Lower lobe of right lung (tissue), 2 donors: ENCODE data around the gene DCP1B. TPM values are rescaled to one million over a fixed set of nuclear protein-coding genes. Genes with fewer than 3 reads are reported as not detected.

Experiments used
- ATAC-seq, 2 donors: fragments of 200-7000 bp; cut with Tn5 transposase; one replicate each; pipeline ENCODE4 v1.9.1; 2020 to 2022; ENCODE audit warnings: mild to moderate bottlenecking in 2 of 2, moderate library complexity in 2 of 2
- DNase-seq: peaks from one replicate; pipeline ENCODE4 v3.0.0-alpha.2; 2020
- H3K27ac ChIP-seq: fragments of 200-600 bp; one replicate; pipeline ENCODE4 v1.8.0; 2022
- H3K27me3 ChIP-seq: fragments of 200-600 bp; one replicate; pipeline ENCODE4 v1.8.0; 2022; ENCODE audit warnings: low read depth
- H3K36me3 ChIP-seq: fragments of 200-600 bp; one replicate; pipeline ENCODE4 v1.8.0; 2022; ENCODE audit warnings: mild to moderate bottlenecking
- H3K4me1 ChIP-seq: fragments of 200-600 bp; one replicate; pipeline ENCODE4 v1.8.0; 2022
- H3K4me3 ChIP-seq: fragments of 200-600 bp; one replicate; pipeline ENCODE4 v1.8.0; 2022; ENCODE audit warnings: mild to moderate bottlenecking
- H3K9me3 ChIP-seq: fragments of 200-600 bp; one replicate; pipeline ENCODE4 v1.8.0; 2022
- intact Hi-C: fragments of 100-400 bp; cut with DNase I; formaldehyde crosslinking; loops from one replicate; pipeline ENCODE4 v1.11.0; 2022
- total RNA-seq: library from RNA; stranded (reverse); fragmentation: NEBNext Ultra II Directional; extraction: Animal tissue kit (Norgen Biotek cat#: 25700); gene quantifications from one replicate; pipeline ENCODE4 v1.2.1, GENCODE V29; 2021
- TF ChIP-seq, protein P1 (sequence below): fragments of 200-600 bp; IDR thresholded peaks from one replicate; pipeline ENCODE4 v1.8.0; 2022; ENCODE audit warnings: antibody characterized with exemption, mild to moderate bottlenecking
- donor health status: DM: no; HTN: yes; CAD: no; lungs with severe emphysema.

Gene DCP1B
- total RNA-seq, 1 donor from 2014 or later, result 12.4 TPM

DNA sequence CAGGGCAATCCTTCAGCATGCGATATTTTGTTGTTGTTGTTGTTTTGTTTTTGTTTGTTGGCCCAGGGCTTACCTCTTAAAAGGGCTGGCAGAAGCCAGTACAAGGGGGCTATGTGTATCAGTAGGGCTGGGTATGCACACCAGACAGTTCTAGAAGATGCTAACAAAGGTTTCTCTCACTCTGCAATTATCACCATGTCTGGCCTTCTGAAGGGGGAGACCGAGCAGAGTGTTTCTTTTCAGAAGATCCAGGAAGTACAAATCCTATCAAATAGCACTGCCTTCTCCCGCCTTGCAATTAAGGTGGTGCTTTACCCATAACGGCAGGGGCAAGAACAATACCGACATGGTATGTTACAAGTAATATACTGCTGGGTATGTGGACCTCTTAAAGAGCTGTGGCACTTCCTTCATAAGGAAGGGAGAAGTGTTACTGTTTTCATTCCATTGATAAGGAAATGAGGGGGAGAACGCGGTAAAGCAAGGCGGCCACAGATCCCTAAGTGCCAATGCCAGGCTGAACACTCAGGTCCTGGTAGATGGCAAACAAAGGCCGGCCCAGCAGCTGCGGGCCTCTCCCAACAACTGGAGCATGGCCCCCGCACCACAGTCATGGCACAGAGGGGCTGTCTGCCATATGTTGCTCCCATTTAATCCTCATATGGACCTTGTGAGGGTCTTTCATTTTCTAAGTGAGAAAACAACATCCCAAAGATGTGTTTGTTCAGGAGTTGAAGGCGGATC, 66.6 kb downstream of the DCP1B start:
- ATAC-seq, result no peak
- intact Hi-C loops, result loop anchor here (10.0 kb wide), 1 partner anchor 143 kb away; no protein-coding TSS in a partner anchor
- Histone ChIP-seq H3K36me3 (peaks cover 31% of the 10 kb centered on the region), H3K9me3 (no peaks in the 10 kb centered on the region), H3K27ac (peak overlapping the region; percentile 28), H3K4me3 (no peak overlapping the region), H3K27me3 (no peaks in the 10 kb centered on the region), H3K4me1 (peaks cover 11% of the 10 kb centered on the region)
- DNase-seq, result no peak
- TF ChIP-seq, protein P1, sequence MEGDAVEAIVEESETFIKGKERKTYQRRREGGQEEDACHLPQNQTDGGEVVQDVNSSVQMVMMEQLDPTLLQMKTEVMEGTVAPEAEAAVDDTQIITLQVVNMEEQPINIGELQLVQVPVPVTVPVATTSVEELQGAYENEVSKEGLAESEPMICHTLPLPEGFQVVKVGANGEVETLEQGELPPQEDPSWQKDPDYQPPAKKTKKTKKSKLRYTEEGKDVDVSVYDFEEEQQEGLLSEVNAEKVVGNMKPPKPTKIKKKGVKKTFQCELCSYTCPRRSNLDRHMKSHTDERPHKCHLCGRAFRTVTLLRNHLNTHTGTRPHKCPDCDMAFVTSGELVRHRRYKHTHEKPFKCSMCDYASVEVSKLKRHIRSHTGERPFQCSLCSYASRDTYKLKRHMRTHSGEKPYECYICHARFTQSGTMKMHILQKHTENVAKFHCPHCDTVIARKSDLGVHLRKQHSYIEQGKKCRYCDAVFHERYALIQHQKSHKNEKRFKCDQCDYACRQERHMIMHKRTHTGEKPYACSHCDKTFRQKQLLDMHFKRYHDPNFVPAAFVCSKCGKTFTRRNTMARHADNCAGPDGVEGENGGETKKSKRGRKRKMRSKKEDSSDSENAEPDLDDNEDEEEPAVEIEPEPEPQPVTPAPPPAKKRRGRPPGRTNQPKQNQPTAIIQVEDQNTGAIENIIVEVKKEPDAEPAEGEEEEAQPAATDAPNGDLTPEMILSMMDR, result no peak

DNA sequence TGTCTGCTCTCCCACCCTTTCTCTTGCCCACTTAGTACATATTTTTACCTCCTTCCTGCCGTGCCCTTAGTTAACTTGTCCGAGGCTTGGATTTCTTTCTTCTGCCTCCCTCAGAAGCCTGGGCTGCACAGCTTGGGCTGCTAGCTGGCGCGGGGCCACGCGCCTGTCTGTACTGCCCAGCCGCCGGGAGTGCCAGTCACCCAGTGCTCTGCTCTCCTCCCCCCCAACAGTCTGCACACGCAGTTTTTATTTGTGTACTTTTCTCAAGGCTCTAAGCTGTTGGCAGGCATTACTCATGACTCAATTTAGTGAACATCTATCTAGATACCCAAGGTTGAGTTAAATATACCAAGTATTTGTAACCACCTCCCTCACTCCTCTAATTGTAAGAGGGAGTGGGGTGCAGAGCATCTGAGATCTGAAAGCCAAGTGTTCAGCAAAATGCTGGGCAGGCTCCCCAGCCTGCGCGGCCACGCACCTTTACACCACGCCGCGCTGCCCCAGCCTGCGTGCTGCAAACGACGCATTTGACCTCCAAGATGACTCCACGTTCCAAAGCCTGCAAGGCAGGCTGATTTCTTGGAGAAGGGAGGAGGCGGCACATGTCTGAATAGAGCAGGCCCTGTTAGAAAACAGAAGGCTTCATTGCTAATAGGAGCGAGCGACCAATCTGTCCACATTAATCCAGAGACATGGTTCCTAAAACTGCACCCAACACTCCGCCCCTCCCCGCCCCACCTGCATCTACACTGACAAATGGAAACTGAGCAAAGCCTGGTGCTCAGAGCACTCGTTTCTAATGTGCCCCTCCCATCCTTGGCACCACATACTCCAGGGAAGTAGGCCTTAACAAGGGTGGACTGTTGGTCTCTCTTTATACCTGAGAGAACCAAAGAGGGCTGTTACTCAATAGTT, 67.6 kb downstream of the DCP1B start:
- peak overlapping the region; percentile 24 for H3K27ac ChIP-seq
- ATAC-seq, result peak; percentile 86 to 93
- no peaks in the 10 kb centered on the region for H3K9me3 ChIP-seq
- intact Hi-C loops, result loop anchor here (10.0 kb wide), 1 partner anchor 142 kb away; no protein-coding TSS in a partner anchor
- H3K36me3 ChIP-seq, result peaks cover 28% of the 10 kb centered on the region
- H3K27me3 ChIP-seq, result peaks cover 4% of the 10 kb centered on the region
- DNase-seq, result peak; percentile 80
- peaks cover 11% of the 10 kb centered on the region for H3K4me1 ChIP-seq
- no peak overlapping the region for H3K4me3 ChIP-seq
- TF ChIP-seq, protein P1, result no peak

- Histone ChIP-seq H3K9me3 (no peaks in the 10 kb centered on the region), H3K4me1 (peaks cover 11% of the 10 kb centered on the region), H3K27me3 (peaks cover 7% of the 10 kb centered on the region), H3K27ac (no peak overlapping the region), H3K36me3 (peaks cover 20% of the 10 kb centered on the region), H3K4me3 (no peak overlapping the region)
- peak in 1 of 2 donors; percentile 25 for ATAC-seq
- no peak for DNase-seq
- intact Hi-C loops, result loop anchor here (10.0 kb wide), 1 partner anchor 141 kb away; no protein-coding TSS in a partner anchor
- TF ChIP-seq, protein P1, result no peak
Measured at GRCh38 chr12:1935700-1936378, 68.4 kb downstream of the DCP1B start.

GRCh38 chr12:1935242-1935641, 69.0 kb downstream of the DCP1B start:
- intact Hi-C loops, result loop anchor here (10.0 kb wide), 1 partner anchor 140 kb away; no protein-coding TSS in a partner anchor
- ATAC-seq, result no peak
- TF ChIP-seq, protein P1, result no peak
- Histone ChIP-seq H3K27me3 (peaks cover 9% of the 10 kb centered on the region), H3K4me3 (no peak overlapping the region), H3K27ac (no peak overlapping the region), H3K9me3 (no peaks in the 10 kb centered on the region), H3K36me3 (peaks cover 14% of the 10 kb centered on the region), H3K4me1 (peaks cover 10% of the 10 kb centered on the region)
- no peak for DNase-seq

GRCh38 chr12:1934831-1935230, 69.4 kb downstream of the DCP1B start:
- intact Hi-C loops, result loop anchor here (10.0 kb wide), 1 partner anchor 140 kb away; no protein-coding TSS in a partner anchor
- TF ChIP-seq, protein P1, result no peak
- Histone ChIP-seq H3K4me3 (no peak overlapping the region), H3K9me3 (no peaks in the 10 kb centered on the region), H3K36me3 (peaks cover 13% of the 10 kb centered on the region), H3K4me1 (peaks cover 6% of the 10 kb centered on the region), H3K27me3 (peaks cover 9% of the 10 kb centered on the region), H3K27ac (no peak overlapping the region)
- ATAC-seq (no peak), DNase-seq (no peak)
